ENCODE data around the gene DEDD. TPM values are rescaled to one million over a fixed set of nuclear protein-coding genes. Genes with fewer than 3 reads are reported as not detected.
A peak's percentile ranks its signal among the peaks of the same experiment; 100 is the strongest.

Gene DEDD
- total and polyA plus RNA-seq, 2 experiments from 2014 or later = 22.8 to 35.3 TPM

DNA sequence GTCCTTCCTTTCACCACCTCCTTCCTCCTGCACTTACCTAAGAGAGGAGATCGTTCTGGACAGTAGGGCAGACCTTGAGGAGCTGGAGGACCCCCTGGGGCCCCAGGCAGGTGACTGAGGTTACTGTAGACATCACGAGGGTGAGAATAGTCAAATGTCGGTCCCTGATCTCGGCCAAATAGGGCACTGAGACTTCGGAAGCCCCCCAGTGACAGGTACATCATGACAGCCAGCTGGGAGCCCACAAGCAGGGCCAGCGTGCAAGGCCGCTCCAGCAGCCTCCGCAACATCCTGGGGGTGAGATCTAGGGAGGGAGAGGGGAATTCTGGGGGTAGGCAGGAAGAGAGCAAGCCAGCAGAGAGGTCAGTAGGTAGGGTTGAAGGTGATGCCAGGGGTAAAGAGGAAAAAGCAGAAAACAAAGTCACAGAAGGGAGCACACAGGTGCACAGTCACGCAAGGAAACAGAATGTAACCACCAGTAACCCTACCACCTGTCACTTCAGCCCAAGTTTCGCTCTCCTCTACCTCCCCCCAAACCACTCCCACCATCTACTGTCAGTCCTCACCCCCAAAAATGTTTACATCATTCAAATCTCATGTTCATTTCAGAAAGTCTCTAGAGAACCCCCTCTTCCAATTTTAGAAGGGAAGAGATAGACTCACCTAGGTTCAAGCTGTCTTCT, 43.4 kb upstream of the DEDD start:
- Mint-ChIP-seq H3K36me3 (ENCODE audit: low read depth) (peaks cover 46% of the 10 kb centered on the region), H3K27ac (no peak overlapping the region), H3K4me3 (peak overlapping the region; percentile 98), H3K27me3 (ENCODE audit: insufficient read depth, low read depth, poor library complexity) (peaks cover 4% of the 10 kb centered on the region), H3K4me1 (peaks cover 15% of the 10 kb centered on the region), H3K9me3 (no peaks in the 10 kb centered on the region)
- H3K9me2 ChIP-seq (ENCODE audit: insufficient read depth) = no peaks in the 10 kb centered on the region
- H3K4me1 ChIP-seq (ENCODE audit: insufficient read depth) = peaks cover 15% of the 10 kb centered on the region; the same call in 1 of the 2 replicates
- H4K20me1 ChIP-seq (replicated peaks; ENCODE audit: insufficient read depth) = peaks cover 6% of the 10 kb centered on the region; the same call in 1 of the 2 replicates
- peak overlapping the region; percentile 100 for H3K4me2 ChIP-seq
- peaks cover 17% of the 10 kb centered on the region for H3K36me3 ChIP-seq (ENCODE audit: insufficient read depth)
- H3K27ac ChIP-seq (ENCODE audit: low read depth) = no peak overlapping the region
- ATAC-seq (no peak), DNase-seq (ENCODE audit: low spot score) (no peak)
- no peak overlapping the region for H2AFZ ChIP-seq
- H3K27me3 ChIP-seq (ENCODE audit: insufficient read depth) = no peaks in the 10 kb centered on the region
- H3K4me3 ChIP-seq = peak overlapping the region; percentile 99
- peaks cover 8% of the 10 kb centered on the region for H3K79me2 ChIP-seq (replicated peaks; ENCODE audit: insufficient read depth)
- TF ChIP-seq CREB1 (CRISPR knock-in tag; IDR thresholded peaks at IDR 0.05; ENCODE audit: low read depth) (no peak), JUNB (IDR thresholded peaks at IDR 0.05; ENCODE audit: unreplicated experiment) (no peak), EZH2phosphoT487 (IDR thresholded peaks at IDR 0.05; ENCODE audit: unreplicated experiment) (no peak), ZNF331 (CRISPR knock-in tag; IDR thresholded peaks at IDR 0.05; ENCODE audit: low read depth) (no peak), NANOG (IDR thresholded peaks at IDR 0.05; ENCODE audit: borderline replicate concordance) (no peak), POLR2AphosphoS5 (IDR thresholded peaks at IDR 0.05; ENCODE audit: low read depth) (no peak), ZNF114 (CRISPR knock-in tag; IDR thresholded peaks at IDR 0.05) (no peak), EZH2 (IDR thresholded peaks at IDR 0.05; ENCODE audit: low read depth, unreplicated experiment) (no peak), STAT1 (IDR thresholded peaks at IDR 0.05; ENCODE audit: unreplicated experiment) (no peak)
- TF ChIP-seq, protein P1, sequence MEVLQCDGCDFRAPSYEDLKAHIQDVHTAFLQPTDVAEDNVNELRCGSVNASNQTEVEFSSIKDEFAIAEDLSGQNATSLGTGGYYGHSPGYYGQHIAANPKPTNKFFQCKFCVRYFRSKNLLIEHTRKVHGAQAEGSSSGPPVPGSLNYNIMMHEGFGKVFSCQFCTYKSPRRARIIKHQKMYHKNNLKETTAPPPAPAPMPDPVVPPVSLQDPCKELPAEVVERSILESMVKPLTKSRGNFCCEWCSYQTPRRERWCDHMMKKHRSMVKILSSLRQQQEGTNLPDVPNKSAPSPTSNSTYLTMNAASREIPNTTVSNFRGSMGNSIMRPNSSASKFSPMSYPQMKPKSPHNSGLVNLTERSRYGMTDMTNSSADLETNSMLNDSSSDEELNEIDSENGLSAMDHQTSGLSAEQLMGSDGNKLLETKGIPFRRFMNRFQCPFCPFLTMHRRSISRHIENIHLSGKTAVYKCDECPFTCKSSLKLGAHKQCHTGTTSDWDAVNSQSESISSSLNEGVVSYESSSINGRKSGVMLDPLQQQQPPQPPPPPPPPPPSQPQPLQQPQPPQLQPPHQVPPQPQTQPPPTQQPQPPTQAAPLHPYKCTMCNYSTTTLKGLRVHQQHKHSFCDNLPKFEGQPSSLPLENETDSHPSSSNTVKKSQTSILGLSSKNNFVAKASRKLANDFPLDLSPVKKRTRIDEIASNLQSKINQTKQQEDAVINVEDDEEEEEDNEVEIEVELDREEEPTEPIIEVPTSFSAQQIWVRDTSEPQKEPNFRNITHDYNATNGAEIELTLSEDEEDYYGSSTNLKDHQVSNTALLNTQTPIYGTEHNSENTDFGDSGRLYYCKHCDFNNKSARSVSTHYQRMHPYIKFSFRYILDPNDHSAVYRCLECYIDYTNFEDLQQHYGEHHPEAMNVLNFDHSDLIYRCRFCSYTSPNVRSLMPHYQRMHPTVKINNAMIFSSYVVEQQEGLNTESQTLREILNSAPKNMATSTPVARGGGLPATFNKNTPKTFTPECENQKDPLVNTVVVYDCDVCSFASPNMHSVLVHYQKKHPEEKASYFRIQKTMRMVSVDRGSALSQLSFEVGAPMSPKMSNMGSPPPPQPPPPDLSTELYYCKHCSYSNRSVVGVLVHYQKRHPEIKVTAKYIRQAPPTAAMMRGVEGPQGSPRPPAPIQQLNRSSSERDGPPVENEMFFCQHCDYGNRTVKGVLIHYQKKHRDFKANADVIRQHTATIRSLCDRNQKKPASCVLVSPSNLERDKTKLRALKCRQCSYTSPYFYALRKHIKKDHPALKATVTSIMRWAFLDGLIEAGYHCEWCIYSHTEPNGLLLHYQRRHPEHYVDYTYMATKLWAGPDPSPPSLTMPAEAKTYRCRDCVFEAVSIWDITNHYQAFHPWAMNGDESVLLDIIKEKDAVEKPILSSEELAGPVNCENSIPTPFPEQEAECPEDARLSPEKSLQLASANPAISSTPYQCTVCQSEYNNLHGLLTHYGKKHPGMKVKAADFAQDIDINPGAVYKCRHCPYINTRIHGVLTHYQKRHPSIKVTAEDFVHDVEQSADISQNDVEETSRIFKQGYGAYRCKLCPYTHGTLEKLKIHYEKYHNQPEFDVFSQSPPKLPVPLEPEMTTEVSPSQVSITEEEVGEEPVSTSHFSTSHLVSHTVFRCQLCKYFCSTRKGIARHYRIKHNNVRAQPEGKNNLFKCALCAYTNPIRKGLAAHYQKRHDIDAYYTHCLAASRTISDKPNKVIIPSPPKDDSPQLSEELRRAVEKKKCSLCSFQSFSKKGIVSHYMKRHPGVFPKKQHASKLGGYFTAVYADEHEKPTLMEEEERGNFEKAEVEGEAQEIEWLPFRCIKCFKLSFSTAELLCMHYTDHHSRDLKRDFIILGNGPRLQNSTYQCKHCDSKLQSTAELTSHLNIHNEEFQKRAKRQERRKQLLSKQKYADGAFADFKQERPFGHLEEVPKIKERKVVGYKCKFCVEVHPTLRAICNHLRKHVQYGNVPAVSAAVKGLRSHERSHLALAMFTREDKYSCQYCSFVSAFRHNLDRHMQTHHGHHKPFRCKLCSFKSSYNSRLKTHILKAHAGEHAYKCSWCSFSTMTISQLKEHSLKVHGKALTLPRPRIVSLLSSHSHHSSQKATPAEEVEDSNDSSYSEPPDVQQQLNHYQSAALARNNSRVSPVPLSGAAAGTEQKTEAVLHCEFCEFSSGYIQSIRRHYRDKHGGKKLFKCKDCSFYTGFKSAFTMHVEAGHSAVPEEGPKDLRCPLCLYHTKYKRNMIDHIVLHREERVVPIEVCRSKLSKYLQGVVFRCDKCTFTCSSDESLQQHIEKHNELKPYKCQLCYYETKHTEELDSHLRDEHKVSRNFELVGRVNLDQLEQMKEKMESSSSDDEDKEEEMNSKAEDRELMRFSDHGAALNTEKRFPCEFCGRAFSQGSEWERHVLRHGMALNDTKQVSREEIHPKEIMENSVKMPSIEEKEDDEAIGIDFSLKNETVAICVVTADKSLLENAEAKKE (CRISPR knock-in tag; IDR thresholded peaks at IDR 0.05) = no peak
- TF ChIP-seq, protein P2, sequence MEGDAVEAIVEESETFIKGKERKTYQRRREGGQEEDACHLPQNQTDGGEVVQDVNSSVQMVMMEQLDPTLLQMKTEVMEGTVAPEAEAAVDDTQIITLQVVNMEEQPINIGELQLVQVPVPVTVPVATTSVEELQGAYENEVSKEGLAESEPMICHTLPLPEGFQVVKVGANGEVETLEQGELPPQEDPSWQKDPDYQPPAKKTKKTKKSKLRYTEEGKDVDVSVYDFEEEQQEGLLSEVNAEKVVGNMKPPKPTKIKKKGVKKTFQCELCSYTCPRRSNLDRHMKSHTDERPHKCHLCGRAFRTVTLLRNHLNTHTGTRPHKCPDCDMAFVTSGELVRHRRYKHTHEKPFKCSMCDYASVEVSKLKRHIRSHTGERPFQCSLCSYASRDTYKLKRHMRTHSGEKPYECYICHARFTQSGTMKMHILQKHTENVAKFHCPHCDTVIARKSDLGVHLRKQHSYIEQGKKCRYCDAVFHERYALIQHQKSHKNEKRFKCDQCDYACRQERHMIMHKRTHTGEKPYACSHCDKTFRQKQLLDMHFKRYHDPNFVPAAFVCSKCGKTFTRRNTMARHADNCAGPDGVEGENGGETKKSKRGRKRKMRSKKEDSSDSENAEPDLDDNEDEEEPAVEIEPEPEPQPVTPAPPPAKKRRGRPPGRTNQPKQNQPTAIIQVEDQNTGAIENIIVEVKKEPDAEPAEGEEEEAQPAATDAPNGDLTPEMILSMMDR (conservative IDR thresholded peaks at IDR 0.05; ENCODE audit: low read depth in 2 of 2) = no peak
- TF ChIP-seq, protein P3, sequence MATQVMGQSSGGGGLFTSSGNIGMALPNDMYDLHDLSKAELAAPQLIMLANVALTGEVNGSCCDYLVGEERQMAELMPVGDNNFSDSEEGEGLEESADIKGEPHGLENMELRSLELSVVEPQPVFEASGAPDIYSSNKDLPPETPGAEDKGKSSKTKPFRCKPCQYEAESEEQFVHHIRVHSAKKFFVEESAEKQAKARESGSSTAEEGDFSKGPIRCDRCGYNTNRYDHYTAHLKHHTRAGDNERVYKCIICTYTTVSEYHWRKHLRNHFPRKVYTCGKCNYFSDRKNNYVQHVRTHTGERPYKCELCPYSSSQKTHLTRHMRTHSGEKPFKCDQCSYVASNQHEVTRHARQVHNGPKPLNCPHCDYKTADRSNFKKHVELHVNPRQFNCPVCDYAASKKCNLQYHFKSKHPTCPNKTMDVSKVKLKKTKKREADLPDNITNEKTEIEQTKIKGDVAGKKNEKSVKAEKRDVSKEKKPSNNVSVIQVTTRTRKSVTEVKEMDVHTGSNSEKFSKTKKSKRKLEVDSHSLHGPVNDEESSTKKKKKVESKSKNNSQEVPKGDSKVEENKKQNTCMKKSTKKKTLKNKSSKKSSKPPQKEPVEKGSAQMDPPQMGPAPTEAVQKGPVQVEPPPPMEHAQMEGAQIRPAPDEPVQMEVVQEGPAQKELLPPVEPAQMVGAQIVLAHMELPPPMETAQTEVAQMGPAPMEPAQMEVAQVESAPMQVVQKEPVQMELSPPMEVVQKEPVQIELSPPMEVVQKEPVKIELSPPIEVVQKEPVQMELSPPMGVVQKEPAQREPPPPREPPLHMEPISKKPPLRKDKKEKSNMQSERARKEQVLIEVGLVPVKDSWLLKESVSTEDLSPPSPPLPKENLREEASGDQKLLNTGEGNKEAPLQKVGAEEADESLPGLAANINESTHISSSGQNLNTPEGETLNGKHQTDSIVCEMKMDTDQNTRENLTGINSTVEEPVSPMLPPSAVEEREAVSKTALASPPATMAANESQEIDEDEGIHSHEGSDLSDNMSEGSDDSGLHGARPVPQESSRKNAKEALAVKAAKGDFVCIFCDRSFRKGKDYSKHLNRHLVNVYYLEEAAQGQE (IDR thresholded peaks at IDR 0.05; ENCODE audit: unreplicated experiment) = no peak
- TF ChIP-seq, protein P4, sequence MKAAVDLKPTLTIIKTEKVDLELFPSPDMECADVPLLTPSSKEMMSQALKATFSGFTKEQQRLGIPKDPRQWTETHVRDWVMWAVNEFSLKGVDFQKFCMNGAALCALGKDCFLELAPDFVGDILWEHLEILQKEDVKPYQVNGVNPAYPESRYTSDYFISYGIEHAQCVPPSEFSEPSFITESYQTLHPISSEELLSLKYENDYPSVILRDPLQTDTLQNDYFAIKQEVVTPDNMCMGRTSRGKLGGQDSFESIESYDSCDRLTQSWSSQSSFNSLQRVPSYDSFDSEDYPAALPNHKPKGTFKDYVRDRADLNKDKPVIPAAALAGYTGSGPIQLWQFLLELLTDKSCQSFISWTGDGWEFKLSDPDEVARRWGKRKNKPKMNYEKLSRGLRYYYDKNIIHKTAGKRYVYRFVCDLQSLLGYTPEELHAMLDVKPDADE (IDR thresholded peaks at IDR 0.05) = no peak
- H3F3A ChIP-seq (replicated peaks; ENCODE audit: low read depth) = 0 out of 2 replicates have a peak, but pooled peaks cover 2% of the 10 kb centered on the region
